Measurements from ENCODE around the gene PDZD2. TPM values are rescaled to one million over a fixed set of nuclear protein-coding genes. Genes with fewer than 3 reads are reported as not detected.

PDZD2 gene
- total RNA-seq, 1 donor from 2014 or later = not detected

DNA sequence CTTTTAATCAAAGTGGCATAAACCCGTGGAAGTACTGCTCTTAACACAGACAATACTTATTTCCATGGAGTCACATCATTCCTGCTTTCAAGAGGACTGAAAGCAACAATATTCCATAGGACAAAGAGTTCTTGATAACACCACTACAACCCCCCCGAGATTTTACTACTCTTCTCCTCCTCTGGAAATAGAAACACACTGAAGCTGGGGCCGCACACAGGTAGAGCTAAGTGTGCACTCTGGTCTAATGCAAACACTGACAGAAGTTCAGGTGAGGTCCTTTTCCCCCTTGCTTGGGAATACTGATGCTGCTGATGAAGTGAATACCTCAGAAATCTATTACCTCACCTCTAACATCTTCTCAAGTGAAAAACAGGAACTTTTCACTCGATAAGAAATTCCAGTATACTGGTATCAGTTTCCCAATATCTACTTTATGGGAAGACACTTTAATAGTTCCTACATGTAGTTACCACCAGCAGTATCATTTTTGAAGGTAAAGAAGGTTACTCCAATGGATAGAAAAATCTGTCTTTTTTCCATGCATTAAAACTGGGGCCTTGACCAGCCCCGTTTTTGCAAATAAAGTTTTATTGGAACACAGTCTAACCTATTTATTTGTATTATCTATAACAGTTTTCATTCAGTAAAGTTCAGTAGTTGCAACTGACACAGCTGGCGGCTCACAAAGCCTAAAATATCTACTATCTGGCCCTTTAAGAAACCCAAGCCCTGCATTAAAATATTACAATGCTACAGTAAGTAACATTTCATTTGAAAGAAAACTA is 485.2 kb downstream of the PDZD2 start:
- intact Hi-C loops (cut with micrococcal nuclease) = loop anchor here (5.0 kb wide), 1 partner anchor 48 kb away; the partner anchor contains the start of gene GOLPH3
- no peak for DNase-seq (ENCODE audit: low spot score)
- H3K36me3 Mint-ChIP-seq (ENCODE audit: low read depth) = peaks cover 39% of the 10 kb centered on the region
- H3K4me3 Mint-ChIP-seq = no peak overlapping the region
- no peaks in the 10 kb centered on the region for H3K27me3 Mint-ChIP-seq (ENCODE audit: insufficient read depth)
- no peaks in the 10 kb centered on the region for H3K9me3 Mint-ChIP-seq
- peaks cover 30% of the 10 kb centered on the region for H3K4me1 Mint-ChIP-seq (ENCODE audit: low read depth)
- H3K27ac Mint-ChIP-seq = peak overlapping the region; percentile 6

DNA sequence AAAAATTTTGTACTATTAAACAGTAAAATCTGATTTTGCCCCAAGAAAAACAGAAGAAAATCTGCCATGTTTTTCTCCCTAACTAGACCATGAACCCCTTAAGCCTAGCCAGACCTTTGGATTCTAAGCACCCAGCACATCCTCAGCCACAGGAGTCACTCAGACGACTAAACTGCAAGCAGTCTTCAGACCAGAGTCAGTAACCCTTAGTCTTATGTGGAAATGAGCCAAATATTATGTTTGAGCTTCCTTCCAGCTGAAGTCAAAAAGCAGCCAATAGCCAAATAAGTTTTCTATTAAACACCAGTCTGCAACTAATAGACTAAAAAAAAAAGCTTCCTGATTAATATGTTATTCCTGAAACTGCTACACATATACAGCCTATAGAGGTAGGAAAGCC is 487.8 kb downstream of the PDZD2 start:
- Mint-ChIP-seq H3K36me3 (ENCODE audit: low read depth) (peaks cover 37% of the 10 kb centered on the region), H3K4me3 (no peak overlapping the region), H3K9me3 (no peaks in the 10 kb centered on the region), H3K4me1 (ENCODE audit: low read depth) (peaks cover 31% of the 10 kb centered on the region), H3K27me3 (ENCODE audit: insufficient read depth) (no peaks in the 10 kb centered on the region), H3K27ac (no peak overlapping the region)
- DNase-seq (ENCODE audit: low spot score) = no peak
- intact Hi-C loops (cut with micrococcal nuclease) = no loop called here

DNA sequence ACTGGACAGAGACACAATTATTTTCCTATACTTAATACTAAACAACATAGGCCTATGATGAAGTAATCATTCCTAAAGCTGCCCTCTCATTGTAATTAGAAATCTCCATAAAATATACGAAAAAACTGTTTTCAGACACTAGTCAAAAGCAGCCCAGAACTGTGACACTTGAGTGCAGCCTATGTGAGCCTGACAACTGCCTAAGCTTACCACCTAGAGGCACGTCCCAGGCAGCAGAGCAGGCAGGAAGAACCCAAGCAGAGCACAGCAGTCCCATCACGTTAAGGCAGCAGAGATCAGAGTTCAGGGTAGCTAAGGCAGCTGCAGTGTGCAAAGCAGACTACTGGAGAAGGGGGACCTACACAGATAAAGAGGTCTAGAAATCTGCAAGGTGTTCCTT is 488.8 kb downstream of the PDZD2 start:
- peak overlapping the region; percentile 34 for H3K27ac Mint-ChIP-seq
- H3K4me3 Mint-ChIP-seq = no peak overlapping the region
- intact Hi-C loops (cut with micrococcal nuclease) = no loop called here
- DNase-seq (ENCODE audit: low spot score) = no peak
- no peaks in the 10 kb centered on the region for H3K9me3 Mint-ChIP-seq
- peaks cover 30% of the 10 kb centered on the region for H3K4me1 Mint-ChIP-seq (ENCODE audit: low read depth)
- no peaks in the 10 kb centered on the region for H3K27me3 Mint-ChIP-seq (ENCODE audit: insufficient read depth)
- peaks cover 39% of the 10 kb centered on the region for H3K36me3 Mint-ChIP-seq (ENCODE audit: low read depth)

DNA sequence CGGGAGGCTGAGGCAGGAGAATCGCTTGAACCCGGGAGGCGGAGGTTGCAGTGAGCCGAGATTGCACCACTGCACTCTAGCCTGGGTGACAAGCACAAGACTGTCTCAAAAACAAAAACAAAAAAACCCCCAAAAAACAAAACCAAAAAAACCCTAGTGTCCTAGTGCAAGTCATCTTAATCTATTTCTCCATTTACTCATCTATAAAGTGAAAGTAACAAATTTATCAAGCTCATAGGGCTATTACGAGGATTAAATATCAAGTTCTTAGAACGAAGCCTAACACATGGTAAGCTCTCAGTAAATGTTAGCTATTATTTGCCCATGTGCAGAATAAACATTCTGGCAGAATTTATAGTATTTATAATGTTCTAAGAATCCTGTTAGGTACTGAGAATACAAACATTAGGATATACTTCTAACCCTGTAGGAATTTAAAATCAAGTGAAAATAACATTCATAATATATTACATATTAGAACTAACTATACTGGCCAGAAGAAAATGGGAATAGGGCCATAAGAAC is 490.2 kb downstream of the PDZD2 start:
- Mint-ChIP-seq H3K27me3 (ENCODE audit: insufficient read depth) (no peaks in the 10 kb centered on the region), H3K27ac (no peak overlapping the region), H3K9me3 (no peaks in the 10 kb centered on the region), H3K4me3 (no peak overlapping the region), H3K4me1 (ENCODE audit: low read depth) (peaks cover 26% of the 10 kb centered on the region), H3K36me3 (ENCODE audit: low read depth) (peaks cover 36% of the 10 kb centered on the region)
- DNase-seq (ENCODE audit: low spot score) = no peak
- intact Hi-C loops (cut with micrococcal nuclease) = no loop called here

DNA sequence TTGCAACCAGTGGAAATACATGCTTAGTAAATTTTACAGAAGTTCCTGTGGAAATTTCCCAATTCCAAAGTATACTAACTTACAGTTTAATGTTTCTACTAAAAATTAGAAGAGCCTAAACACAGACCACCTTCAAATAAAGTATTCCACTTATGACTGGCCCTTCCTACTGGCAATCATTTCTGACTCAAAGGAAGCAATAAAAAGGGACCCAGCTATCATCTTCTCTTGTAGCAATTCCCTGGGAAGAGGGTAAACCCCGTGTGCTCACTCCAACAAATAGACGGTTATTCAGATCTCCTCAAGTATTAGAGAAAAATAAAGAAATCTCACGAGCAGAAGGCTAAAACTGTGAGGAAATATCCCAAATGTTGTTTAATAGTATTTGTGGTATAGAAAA is 491.9 kb downstream of the PDZD2 start:
- Mint-ChIP-seq H3K4me3 (no peak overlapping the region), H3K27ac (no peak overlapping the region), H3K4me1 (ENCODE audit: low read depth) (peaks cover 26% of the 10 kb centered on the region), H3K9me3 (no peaks in the 10 kb centered on the region), H3K27me3 (ENCODE audit: insufficient read depth) (no peaks in the 10 kb centered on the region), H3K36me3 (ENCODE audit: low read depth) (peaks cover 40% of the 10 kb centered on the region)
- DNase-seq (ENCODE audit: low spot score) = no peak
- intact Hi-C loops (cut with micrococcal nuclease) = no loop called here

DNA sequence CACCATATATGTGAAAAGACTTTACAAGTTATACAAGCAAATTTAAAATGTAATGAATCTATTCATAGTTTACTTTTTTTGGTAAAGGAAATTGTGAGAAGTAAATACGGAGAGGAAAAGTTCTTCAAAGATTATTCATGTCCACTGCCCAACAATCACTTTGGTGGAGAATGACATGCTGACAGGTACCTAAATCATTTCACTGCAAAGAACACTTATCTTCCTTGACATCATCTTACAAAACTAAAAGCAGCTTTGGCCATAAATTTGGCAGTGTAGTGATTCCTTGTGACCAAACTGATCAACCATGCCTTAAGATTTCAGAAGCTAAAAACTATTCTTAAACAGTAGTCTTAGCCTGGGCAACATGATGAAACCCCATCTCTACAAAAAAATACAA is 492.7 kb downstream of the PDZD2 start:
- intact Hi-C loops (cut with micrococcal nuclease) = no loop called here
- peaks cover 34% of the 10 kb centered on the region for H3K36me3 Mint-ChIP-seq (ENCODE audit: low read depth)
- DNase-seq (ENCODE audit: low spot score) = no peak
- H3K27me3 Mint-ChIP-seq (ENCODE audit: insufficient read depth) = no peaks in the 10 kb centered on the region
- peaks cover 21% of the 10 kb centered on the region for H3K4me1 Mint-ChIP-seq (ENCODE audit: low read depth)
- H3K27ac Mint-ChIP-seq = no peak overlapping the region
- no peak overlapping the region for H3K4me3 Mint-ChIP-seq
- no peaks in the 10 kb centered on the region for H3K9me3 Mint-ChIP-seq

DNA sequence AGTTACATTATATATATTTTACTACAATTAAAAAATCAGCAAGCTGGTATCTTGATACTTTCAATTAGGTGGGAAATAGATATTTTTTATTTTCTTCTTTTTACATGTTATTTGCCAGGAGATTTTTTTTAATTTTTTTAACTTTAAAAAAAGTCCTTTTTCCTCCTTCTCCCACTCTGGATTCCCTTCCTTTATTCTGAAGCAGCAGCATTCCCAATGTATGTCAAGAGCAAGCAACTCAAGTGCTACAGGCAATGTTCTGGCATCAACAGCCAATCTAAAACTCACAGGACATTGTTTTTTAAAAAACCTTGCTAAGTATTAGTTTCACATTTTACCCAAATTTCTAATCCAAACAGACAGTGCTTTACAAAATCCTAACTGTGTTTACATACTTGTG is 493.8 kb downstream of the PDZD2 start:
- H3K27ac Mint-ChIP-seq = no peak overlapping the region
- H3K4me1 Mint-ChIP-seq (ENCODE audit: low read depth) = peaks cover 20% of the 10 kb centered on the region

DNA sequence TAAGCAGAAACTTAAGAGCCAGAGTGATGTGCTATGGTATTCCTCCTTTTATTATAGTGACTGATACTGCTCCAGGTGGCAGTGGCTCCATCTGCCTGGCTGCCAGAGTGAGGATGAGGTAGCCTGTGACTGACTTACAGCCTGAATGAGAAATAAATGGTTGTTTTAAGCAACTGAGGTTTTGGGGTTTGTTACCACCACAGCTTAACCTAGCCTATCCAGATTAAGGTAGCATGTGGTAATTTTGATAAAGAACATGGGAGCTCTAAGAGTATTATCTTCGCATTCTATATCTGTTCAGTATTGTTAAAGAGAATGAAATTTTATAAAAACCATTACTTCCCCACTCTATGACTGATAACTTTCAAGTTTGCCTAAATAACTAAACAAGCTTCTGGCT is 496.2 kb downstream of the PDZD2 start:
- H3K4me3 Mint-ChIP-seq = no peak overlapping the region
- H3K4me1 Mint-ChIP-seq (ENCODE audit: low read depth) = peaks cover 30% of the 10 kb centered on the region
- peaks cover 36% of the 10 kb centered on the region for H3K36me3 Mint-ChIP-seq (ENCODE audit: low read depth)
- no peak for DNase-seq (ENCODE audit: low spot score)
- intact Hi-C loops (cut with micrococcal nuclease) = no loop called here
- H3K9me3 Mint-ChIP-seq = no peaks in the 10 kb centered on the region
- no peaks in the 10 kb centered on the region for H3K27me3 Mint-ChIP-seq (ENCODE audit: insufficient read depth)
- H3K27ac Mint-ChIP-seq = peak overlapping the region; percentile 11

More for the DNA sequence above, 493.8 kb downstream of the PDZD2 start:
- Mint-ChIP-seq H3K27me3 (ENCODE audit: insufficient read depth) (no peaks in the 10 kb centered on the region), H3K4me3 (no peak overlapping the region), H3K36me3 (ENCODE audit: low read depth) (peaks cover 31% of the 10 kb centered on the region), H3K9me3 (no peaks in the 10 kb centered on the region)
- intact Hi-C loops (cut with micrococcal nuclease) = no loop called here
- no peak for DNase-seq (ENCODE audit: low spot score)

DNA sequence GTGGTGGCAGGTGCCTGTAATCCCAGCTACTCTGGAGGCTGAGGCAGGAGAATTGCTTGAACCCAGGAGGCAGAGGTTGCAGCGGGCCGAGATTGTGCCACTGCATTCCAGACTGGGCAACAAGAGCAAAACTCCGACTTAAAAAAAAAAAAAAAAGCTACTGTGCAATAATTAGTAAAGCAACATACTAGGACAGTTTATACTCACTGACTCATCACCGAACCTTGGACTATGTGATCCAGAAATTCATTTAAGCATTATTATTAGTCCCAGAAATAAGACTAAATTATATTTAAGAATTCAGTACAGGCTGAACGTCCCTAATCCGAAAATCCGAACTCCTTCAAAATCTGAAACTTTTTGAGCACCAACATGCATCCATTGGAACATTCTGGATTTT is 497.4 kb downstream of the PDZD2 start:
- no peak overlapping the region for H3K27ac Mint-ChIP-seq
- intact Hi-C loops (cut with micrococcal nuclease) = no loop called here
- no peak overlapping the region for H3K4me3 Mint-ChIP-seq
- DNase-seq (ENCODE audit: low spot score) = no peak
- H3K9me3 Mint-ChIP-seq = no peaks in the 10 kb centered on the region
- H3K4me1 Mint-ChIP-seq (ENCODE audit: low read depth) = peaks cover 24% of the 10 kb centered on the region
- H3K36me3 Mint-ChIP-seq (ENCODE audit: low read depth) = peaks cover 31% of the 10 kb centered on the region
- H3K27me3 Mint-ChIP-seq (ENCODE audit: insufficient read depth) = no peaks in the 10 kb centered on the region

DNA sequence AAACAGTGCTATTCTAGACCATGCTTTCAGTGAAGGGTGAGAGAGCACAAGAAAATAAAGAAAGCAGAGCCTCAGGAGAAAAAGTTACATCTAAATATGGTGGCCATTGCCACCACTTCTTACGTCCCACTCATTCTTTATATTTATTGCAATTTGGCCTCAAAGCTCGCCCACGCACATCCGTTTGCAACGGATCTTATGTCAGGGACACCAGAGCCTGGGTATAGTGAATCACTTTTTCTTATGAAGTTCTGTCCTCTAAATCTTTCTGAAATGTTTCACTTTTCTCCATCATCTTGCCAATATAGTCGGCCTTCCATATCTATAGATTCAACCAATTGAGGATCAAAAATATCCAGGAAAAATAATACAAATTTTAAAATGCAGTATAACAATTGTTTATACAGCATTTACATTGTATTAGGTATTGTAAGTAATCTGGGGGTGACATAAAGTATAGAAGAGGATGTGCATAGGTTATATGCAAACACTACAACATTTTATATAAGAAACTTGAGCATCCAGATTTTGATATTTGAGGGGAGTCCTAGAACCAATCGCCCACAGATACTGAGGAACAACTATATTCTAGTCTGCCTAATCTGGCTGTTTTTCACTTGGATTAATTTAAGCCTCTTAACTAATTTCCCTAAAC is 500.0 kb downstream of the PDZD2 start:
- Mint-ChIP-seq H3K36me3 (ENCODE audit: low read depth) (peaks cover 22% of the 10 kb centered on the region), H3K4me3 (no peak overlapping the region), H3K27me3 (ENCODE audit: insufficient read depth) (no peaks in the 10 kb centered on the region), H3K9me3 (no peaks in the 10 kb centered on the region), H3K4me1 (ENCODE audit: low read depth) (peaks cover 14% of the 10 kb centered on the region), H3K27ac (peak overlapping the region; percentile 86)
- DNase-seq (ENCODE audit: low spot score) = no peak
- intact Hi-C loops (cut with micrococcal nuclease) = loop anchor here (1.0 to 2.0 kb wide), 2 partner anchors 34 to 72 kb away; no protein-coding TSS in a partner anchor

DNA sequence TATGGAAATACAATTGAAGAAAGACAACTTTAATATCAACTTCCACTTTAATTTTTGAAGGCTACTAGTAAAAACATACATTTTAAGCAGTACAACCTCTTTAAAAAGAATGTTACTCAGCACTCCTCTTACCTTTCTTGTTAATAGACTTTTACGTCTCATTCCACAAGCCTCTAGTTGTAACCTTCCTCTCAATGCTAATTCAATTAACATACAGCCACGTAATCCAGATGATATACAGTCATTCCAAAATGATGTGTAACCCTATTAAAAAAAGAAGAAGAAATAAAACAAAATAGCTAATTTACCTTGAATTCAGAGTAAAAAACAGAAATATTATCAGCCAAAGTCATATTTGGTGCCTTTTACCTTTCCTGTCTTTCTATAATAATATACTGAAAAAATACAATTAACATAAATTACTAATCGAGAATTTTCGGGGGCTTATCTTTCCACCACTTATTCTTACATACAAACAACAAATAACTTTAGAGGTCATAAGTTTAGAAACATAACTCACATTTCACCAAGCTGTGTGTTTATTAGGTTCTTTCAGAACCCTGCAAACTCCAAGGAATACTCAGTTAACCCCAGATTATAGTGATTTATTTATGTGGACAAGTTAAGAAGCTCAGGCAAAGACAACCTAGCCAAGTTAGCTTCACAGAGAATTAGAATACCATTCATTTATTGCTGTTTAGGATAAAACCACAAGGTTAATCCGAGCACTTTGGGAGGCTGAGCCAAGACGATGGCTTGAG is 504.9 kb downstream of the PDZD2 start:
- Mint-ChIP-seq H3K4me1 (ENCODE audit: low read depth) (peaks cover 31% of the 10 kb centered on the region), H3K9me3 (no peaks in the 10 kb centered on the region), H3K4me3 (no peak overlapping the region), H3K27me3 (ENCODE audit: insufficient read depth) (no peaks in the 10 kb centered on the region), H3K27ac (no peak overlapping the region), H3K36me3 (ENCODE audit: low read depth) (peaks cover 22% of the 10 kb centered on the region)
- intact Hi-C loops (cut with micrococcal nuclease) = no loop called here
- no peak for DNase-seq (ENCODE audit: low spot score)

DNA sequence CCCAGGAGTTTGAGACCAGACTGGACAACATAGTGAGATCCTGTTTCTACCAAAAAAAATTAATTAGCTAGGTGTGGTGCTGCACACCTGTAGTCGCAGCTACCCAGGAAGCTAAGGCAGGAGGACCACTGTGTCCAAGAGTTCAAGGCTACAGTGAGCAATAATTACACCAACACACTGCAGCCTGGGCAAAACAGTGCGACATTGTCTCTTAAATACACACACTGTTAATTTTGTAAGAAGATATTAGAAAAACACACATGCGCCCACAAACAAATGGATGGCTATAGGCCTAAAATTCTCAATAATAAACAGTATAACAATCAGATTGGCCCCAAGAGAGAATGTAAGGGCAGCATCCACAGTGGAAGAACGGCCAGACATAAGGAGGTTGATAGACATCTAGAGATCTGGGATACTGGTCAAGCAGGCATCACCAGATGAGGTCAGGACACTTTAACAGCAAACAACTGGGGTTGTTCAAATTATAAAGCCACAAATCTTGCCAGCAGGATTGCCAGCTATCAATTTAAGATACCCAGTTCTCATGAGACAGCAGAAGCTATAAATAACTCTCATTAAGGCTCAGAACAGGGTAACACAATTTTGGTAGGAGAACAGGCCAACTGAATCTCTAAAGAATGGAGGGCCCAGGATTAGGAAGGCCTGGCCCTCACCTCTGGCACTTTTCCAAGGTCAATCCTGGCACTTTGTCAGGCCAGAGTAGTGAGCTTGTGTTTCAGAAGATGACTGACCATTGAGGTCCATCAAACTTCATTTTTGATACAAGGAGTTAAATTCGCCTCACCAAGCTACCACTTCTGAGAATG is 505.7 kb downstream of the PDZD2 start:
- no peak for DNase-seq (ENCODE audit: low spot score)
- Mint-ChIP-seq H3K27ac (no peak overlapping the region), H3K36me3 (ENCODE audit: low read depth) (peaks cover 18% of the 10 kb centered on the region), H3K4me1 (ENCODE audit: low read depth) (peaks cover 30% of the 10 kb centered on the region), H3K9me3 (no peaks in the 10 kb centered on the region), H3K4me3 (no peak overlapping the region), H3K27me3 (ENCODE audit: insufficient read depth) (no peaks in the 10 kb centered on the region)
- intact Hi-C loops (cut with micrococcal nuclease) = no loop called here

Data from activated T-helper 1 cell treated with anti-CD3 and anti-CD28 coated beads, Interleukin-12 subunit alpha, Interleukin-12 subunit beta, Interleukin-2, Interleukin-4 antibody, amounts not matched to agents 30 ng/mL and 10 ng/mL and 1 ng/mL, durations not matched to agents 14 hours and 24 hours and 36 hours (primary cell).